ENCODE results near the gene CLCN2.

Gene CLCN2

DNA sequence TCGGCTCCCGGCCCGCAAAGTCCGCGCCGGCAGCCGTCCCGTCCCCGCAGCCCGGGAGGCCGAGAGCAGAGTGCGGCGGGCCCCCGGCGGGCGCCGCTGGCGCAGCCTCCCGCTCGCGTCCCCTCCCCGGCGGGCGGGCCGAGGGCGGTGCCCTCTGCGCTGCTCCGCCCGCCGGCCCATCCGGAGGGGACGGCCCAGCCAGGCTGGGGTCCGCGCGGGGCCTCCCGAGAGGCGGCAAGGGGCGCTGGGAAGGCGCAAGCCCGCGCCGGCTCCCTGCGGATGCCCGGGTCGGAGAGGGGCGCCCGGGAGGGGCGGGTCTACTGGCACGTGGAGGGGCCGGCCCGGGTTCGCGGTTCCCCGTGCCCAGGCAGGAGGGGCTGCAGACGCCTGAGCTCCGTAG, at the start of gene CLCN2, which contains the start of gene POLR2H:
Gene CLCN2 (minus strand): TSS at position 74 of the 400 bp plus-strand sequence. CDS start 126 bp downstream, outside the sequence.
Gene POLR2H (plus strand): TSS at position 179 of the 400 bp plus-strand sequence. CDS start 1,783 bp downstream, outside the sequence.
- no peak for FAIRE-seq

DNA sequence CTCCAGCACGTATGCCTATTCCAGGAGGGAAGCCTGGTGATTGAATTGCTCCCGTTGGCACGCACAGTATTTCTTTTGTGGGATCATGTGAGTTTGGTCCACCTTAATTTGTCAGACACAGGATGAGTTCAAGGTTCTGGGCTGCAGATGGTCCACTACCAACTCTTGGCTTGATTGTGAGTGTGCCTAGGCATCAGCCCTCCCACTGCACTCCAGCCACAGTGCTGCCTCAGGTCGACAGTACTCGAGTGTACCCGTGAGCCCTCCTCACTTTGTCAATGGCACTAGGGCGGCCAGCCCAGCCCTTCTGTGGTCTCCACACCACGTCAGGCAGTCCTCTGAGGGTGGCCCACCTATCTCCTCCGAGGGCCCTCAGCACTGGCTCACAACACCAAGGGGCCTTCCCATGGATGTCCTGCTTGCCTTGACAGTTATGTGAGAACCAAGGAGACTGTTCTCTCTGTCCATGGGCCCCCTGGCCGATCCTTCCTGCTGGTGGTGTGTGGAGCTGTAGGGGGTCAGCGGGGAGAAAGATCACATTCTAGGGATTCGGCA, 48.6 kb upstream of the CLCN2 start:
- FAIRE-seq = no peak

DNA sequence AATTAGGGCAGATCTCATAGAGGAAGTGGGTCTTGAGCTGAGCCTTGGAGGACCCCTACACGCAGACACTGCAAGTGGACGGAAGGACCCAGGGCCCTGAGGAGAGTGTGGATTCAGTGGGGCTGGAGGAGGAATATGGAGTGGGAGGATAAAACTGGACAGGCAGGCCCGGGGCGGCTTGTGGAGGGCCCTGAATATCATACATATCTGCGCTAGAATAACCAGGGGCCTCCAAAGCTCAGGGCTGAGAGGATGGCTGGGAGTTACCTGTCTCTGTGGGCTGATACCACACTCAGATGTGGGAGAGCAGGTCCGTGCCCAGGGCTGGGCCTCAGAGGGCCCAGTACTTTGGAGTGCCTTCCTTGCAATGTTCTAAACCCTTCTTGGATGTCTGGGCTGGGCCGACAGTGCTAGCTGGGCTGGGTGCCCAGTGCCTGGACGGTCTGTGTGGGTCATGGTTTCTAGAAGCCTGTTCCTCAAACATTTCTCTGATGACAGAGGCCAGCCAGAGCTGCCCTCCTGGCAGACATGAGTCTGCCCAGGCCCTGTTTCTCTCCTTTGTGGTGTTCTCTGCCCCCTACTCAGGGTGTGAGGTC, 48.0 kb upstream of the CLCN2 start:
- no peak for FAIRE-seq

DNA sequence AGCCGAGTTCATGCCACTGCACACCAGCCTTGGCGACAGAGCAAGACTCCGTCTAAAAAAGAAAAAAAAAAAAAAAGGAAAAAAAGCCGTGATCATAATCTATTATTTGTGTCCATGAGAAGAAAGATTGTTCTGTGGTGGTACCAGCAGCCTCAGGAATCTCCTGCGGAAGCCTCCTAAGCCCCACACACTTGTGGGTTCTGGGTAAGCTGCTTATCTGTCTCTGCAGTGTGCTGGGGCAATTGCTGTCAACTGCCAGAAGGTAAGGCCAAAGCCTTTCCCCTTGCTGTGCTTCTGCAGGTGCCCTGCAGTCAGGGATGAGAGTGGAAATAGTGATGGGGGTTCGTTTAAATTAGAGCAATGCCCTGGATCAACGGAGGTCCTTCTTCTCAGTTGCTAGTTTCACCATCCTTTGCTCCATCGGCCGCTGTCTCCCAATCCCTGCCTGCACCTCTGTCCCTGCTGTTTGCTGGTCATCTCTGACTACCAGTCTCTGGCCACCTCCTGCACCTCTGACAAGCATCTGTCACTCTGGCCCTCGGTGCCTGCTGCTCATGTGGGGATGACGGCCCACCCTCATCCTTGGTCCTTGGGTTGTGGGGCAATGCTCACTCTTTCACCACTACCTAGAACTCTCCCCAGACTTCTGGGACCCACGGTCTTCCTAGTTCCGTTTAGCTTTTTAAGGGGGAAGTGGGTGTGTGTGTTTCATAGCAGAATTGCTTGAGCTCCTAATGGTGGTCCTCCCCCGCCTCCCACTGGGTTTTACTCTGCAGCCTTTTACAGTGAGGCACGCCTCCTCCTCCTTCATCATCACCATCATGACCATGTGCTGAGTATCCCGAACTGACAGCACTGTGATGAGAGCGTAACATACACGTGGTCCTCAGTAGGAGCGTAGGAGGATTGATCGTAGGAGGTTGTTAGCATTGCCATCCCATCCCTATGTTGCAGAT, 43.9 kb upstream of the CLCN2 start:
- no peak for FAIRE-seq

DNA sequence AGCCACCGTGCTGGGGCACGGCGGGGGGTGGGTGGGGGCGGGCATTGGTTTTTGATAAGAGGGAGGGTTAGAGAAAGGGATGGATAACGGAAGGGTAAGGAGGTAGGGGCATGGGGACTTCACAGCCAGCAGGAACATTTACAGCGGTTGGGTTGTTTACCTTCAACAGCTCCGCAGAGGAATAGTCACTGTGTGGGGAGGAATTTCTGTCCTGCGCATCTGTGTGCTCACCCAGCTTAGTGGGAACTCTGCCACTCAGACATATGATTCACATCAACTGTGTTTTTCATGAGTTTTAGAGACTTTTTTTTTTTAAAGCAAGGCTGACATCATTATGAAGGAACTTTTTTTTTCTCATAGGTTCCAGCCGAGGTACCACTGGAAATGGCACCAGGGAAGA, 38.0 kb upstream of the CLCN2 start:
- FAIRE-seq = no peak

DNA sequence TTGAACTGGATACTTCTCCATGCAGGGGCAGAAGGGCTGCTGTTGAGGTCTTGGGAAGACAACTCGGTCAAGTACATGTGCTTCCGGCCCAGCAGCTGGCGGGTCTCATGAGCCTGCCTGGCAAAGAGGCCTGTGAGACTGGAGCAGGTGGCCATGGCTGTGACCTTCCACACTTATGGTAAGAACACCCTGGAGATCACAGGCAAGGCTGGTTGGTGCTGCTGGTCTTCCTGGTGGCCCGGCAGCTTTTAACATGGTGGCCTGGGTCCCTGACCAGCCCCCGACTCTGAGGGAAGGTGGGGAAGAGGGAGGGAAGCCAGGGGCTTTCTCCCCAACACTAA, 33.9 kb upstream of the CLCN2 start:
- no peak for FAIRE-seq

DNA sequence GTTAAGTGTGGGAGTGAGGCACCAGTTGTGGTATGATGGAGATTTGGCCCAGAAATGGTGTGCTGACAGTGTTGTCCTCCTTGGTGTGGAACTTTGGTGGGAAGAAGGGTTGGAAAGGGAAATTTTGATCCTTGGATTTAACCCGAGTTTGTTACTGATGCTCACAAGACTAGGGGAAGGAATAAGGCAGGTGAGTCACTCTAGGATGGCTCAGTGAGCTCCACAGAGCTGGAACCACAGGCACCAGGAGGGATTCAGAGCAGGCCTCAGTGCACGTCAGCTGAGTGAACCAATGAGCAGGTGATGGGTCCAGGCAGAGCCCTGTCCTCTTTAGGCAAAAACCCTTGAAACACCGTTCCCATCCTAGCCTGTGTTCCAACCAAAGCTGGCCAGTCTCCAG, 29.9 kb upstream of the CLCN2 start:
- FAIRE-seq = no peak

DNA sequence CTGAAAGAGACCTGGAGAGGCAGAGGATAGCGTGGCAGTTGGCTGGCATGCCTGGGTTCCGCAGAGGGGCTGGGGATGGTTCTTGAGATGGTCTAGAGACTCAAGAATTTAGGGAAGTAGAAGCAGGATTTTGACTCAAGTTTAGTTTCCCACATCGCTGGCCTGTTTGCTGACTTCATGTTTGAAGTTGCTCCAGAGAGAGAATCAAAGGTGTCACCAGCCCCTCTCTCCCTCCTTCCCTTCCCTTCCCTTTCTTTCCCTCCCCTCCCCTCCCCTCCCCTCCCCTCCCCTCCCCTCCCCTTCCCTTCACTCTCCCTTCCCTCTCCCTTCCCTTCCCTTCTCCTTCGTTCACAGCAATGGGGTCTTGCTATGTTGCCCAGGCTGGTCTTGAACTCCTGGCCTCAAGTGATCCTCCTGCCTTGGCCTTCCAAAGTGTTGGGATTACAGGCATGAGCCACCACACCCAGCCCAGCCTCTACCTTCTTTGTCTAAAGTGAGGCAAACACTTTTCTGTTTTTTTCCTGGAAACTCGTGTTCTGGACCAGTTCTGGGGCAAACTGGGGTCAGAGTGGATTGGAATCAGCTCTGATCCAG, 28.6 kb upstream of the CLCN2 start:
- no peak for FAIRE-seq

DNA sequence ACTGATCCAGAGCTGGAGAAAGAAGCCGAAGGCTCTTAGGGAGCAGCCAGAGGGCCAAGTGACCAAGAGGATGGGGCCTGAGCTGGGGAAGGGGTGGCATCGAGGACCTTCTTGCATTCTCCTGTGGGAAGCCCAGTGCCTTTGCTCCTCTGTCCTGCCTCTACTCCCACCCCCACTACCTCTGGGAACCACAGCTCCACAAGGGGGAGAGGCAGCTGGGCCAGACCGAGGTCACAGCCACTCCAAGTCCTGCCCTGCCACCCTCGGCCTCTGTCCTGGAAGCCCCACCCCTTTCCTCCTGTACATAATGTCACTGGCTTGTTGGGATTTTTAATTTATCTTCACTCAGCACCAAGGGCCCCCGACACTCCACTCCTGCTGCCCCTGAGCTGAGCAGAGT, 28.0 kb upstream of the CLCN2 start:
- FAIRE-seq = no peak

DNA sequence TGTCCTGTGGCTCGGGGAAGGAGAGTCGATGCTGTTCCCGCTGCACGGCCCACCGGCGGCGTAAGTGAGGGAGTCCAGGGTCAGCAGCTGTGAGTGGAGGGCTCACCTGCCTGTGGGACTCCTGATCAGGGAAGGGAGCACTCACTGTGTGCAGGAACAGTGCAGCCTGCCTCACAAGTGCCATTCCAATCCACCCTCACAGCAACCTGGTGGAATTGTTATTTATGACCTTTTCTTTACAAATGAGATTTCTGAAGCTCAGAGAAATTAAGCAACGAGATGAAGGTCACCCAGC, 27.5 kb upstream of the CLCN2 start:
- no peak for FAIRE-seq

DNA sequence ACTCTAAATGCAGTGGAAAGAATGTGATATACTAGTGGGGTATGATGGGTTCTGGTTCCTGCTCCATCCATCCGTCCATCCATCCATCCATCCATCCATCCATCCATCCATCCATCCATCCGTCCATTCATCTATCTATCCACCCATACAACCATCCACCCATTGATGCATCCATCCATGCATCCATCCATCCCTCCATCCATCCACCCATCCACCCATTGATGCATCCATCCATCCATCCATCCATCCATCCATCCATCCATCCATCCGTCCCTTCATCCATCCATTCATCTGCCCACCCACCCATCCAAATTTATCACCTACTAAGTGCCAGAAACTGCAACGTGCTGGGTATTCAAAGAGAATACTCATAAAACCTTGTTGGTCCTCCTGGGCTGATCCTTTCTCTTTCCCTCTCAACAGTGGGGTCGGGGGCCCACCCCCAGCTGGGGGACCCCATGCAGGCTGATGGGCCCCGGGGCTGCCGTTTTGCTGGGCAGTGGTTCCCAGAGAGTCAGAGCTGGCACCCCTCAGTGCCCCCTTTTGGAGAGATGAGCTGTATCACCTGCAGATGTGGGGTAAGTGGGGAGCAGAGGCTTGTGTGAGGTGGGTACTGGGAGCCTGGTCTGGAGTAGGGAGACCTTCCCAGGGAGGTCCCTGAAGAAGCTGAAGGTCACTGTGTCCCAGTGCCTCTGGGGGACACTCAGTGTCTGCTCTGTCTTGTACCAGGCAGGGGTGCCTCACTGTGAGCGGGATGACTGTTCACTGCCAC, 26.9 kb upstream of the CLCN2 start:
- FAIRE-seq = no peak

DNA sequence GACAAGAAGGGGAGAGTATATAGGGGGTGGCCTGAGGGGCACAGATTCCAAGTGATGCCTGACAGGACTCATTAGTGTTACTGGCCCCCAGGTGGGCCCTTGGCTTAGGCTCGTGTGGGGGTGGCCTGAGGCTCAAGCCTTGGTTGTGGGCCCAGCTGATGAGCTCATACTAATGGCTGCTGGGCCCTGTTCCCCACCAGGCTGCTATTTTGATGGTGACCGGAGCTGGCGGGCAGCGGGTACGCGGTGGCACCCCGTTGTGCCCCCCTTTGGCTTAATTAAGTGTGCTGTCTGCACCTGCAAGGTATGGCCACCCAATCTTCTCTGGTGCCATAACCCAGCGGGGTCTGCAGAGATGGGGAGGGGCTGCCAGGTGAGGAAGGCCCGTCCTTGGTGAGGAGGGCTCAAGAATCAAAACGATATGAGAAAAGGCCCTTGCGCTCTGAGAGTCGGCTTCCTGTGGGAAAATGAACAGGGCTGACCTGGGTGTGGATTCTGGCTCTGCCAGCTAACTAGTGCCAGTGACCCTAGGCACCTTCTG, 25.8 kb upstream of the CLCN2 start:
- FAIRE-seq = no peak

DNA sequence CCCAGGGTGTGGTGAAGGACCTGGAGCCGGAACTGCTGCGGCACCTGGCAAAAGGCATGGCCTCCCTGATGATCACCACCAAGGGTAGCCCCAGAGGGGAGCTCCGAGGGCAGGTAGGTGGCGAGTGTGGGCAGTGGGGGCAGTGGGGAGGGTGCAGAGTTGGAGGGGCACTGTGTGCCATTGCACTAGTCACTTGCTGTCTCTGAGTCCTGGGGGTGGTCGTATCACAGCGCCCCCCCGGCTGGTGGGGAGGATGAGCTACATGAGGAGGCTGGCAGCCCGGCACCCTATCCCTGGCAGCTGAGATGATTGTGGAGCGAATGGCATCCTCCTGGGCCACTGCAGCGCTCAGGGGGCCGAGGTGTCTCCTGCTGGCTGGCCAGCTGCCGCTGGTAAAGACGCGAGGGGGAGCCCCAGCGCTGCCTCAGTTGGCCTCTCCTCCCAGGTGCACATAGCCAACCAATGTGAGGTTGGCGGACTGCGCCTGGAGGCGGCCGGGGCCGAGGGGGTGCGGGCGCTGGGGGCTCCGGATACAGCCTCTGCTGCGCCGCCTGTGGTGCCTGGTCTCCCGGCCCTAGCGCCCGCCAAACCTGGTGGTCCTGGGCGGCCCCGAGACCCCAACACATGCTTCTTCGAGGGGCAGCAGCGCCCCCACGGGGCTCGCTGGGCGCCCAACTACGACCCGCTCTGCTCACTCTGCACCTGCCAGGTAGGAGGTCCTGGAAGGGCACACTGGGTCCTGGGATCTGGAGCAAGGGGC, 24.8 kb upstream of the CLCN2 start:
- no peak for FAIRE-seq

DNA sequence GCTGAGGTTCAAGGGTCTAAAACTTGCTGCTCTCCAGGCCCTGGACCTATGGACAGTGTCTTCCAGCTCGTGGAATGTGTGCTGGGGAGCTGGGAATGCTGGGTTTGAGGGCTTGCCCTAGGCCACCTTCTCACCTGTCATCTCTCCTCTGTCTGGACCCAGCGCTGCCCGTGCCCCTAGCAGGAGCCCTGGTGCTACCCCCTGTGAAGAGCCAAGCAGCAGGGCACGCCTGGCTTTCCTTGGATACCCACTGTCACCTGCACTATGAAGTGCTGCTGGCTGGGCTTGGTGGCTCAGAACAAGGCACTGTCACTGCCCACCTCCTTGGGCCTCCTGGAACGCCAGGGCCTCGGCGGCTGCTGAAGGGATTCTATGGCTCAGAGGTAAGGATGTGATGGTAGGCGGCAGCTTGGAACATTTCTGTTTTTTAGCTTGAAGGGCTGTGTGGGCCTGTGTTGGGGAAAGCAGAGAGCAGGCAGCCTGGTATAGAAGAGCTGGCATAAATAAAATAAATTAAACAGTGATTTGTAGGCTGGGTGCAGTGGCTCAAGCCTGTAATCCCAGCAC, 23.5 kb upstream of the CLCN2 start:
- FAIRE-seq = no peak

DNA sequence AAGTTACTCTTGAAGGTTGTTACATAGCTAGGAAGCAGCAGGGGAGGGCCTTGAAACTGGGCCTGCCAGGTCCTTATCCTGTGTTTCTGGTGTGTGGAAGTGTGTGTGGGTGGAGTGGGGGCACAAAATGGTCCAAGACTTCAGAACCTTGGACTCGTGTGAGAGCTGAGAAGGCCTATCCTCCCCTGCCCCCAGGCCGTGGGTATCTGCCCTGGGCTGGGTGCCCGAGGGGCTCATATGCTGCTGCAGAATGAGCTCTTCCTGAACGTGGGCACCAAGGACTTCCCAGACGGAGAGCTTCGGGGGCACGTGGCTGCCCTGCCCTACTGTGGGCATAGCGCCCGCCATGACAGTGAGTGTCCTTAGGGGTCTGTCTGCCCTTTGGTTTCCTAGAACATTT, 22.9 kb upstream of the CLCN2 start:
- no peak for FAIRE-seq

DNA sequence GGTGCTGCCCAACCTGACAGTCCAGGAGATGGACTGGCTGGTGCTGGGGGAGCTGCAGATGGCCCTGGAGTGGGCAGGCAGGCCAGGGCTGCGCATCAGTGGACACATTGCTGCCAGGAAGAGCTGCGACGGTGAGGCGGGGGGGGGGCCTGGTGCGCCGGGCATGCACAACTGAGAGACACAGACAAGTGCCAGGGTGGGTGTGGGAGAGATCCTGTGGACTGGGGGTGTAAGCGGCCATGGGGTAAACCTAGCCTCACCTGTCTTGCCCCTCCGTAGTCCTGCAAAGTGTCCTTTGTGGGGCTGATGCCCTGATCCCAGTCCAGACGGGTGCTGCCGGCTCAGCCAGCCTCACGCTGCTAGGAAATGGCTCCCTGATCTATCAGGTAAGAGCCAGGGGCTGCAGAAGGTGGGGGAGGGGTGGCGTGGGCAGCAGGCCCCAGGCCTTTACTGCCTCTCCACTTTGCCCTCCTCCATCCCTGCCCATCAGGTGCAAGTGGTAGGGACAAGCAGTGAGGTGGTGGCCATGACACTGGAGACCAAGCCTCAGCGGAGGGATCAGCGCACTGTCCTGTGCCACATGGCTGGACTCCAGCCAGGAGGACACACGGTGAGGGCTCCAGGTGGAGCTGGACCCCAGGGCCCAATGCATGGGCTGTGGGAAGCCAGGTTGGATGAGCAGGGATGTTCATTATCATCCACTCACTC, 21.8 kb upstream of the CLCN2 start:
- FAIRE-seq = no peak

DNA sequence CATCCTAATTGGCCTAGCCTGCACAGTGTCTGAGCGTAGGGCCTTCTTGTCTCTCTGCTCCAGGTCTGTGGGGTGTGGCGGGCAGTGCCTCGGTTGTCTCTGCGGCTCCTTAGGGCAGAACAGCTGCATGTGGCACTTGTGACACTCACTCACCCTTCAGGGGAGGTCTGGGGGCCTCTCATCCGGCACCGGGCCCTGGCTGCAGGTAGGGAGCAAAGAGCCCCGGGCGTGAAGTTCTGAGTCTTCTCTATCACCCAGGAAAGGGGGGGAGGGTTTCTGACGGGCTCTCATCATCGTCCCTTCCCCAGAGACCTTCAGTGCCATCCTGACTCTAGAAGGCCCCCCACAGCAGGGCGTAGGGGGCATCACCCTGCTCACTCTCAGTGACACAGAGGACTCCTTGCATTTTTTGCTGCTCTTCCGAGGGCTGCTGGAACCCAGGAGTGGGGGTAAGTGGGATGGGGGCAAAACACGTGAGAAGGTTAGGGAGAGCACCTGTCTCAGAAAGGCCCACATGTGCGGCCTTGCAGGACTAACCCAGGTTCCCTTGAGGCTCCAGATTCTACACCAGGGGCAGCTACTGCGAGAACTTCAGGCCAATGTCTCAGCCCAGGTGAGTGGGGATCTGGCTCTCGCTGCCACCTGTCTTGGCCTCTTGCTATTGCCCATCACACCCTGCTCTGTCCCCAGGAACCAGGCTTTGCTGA, 21.1 kb upstream of the CLCN2 start:
- FAIRE-seq = no peak

DNA sequence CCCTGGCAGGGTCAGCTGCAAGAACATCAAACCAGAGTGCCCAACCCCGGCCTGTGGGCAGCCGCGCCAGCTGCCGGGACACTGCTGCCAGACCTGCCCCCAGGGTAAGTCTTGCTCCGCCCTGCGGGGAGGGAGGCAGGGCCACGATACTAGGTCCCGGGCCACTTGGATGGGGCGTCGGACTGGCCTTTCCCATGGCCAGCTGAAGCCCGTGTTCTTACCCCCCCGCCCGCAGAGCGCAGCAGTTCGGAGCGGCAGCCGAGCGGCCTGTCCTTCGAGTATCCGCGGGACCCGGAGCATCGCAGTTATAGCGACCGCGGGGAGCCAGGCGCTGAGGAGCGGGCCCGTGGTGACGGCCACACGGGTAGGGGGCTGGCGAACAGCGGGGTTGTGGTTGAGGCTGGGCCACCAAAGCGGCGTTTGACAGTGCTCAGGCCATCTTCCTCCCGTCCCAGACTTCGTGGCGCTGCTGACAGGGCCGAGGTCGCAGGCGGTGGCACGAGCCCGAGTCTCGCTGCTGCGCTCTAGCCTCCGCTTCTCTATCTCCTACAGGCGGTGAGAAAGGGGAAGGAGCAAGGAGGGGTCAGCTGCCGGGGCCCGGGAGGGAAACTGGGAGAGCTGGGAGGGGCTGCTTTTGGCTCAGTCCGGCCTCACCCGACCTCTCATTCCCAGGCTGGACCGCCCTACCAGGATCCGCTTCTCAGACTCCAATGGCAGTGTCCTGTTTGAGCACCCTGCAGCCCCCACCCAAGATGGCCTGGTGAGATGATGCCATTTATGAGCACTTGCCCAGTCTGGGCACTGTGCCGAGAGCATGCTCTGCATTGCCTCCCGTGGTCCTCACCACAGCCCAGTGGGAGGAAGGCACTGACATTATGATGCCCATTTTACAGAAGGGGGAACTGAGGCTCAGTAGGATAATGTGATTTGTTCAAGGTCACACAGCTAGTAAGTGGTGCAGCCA, 20.1 kb upstream of the CLCN2 start:
- no peak for FAIRE-seq

DNA sequence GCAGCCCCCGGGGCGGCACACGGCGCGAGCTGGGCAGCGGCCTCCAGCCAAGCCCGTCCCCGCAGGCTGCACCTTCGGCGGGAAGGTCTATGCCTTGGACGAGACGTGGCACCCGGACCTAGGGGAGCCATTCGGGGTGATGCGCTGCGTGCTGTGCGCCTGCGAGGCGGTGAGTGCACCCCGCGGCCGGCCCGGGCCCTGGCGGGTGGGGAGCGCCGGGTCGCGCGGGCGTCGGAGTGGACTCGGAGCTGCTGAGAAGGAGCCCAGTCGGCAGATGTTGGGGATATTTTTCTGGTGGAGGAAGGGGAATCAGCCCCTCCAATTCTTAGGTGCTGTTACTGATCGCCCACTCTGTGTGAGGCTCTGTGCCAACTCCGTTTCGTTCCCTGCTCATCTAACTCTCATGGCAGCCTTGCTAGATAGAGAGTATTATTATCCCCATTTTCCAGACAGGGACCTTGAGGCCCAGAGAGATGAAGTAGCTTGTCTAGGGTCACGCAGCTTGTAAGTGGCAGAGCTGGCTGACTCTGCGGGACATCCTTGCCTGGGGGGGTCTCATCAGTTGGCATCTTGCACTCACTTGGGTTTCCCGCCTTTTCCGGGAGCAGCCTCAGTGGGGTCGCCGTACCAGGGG, 19.3 kb upstream of the CLCN2 start:
- FAIRE-seq = no peak
